ENCODE results near the gene ABCE1. TPM values are rescaled to one million over a fixed set of nuclear protein-coding genes. Genes with fewer than 3 reads are reported as not detected.

ABCE1 gene
- total RNA-seq, 1 experiment from 2014 or later, result 163 TPM

- intact Hi-C loops (cut with micrococcal nuclease; ENCODE audit: unreplicated experiment), result no loop called here
- H3K27me3 ChIP-seq (replicated peaks; ENCODE audit: insufficient read depth, low read depth, low read length, poor library complexity), result no peaks in the 10 kb centered on the region
- H3K9me3 ChIP-seq (ENCODE audit: low read depth, low read length, poor library complexity, severe bottlenecking), result peaks cover 7% of the 10 kb centered on the region
- no TSS peak for BruUV-seq (replicated peaks)
- CTCF ChIA-PET, result no interaction called here
- H3K4me1 ChIP-seq (ENCODE audit: insufficient read depth, low read length, poor library complexity, severe bottlenecking), result peaks cover 4% of the 10 kb centered on the region
- peaks cover 41% of the 10 kb centered on the region for H3K36me3 ChIP-seq (ENCODE audit: insufficient read depth, low read length, poor library complexity, severe bottlenecking)
- no peak overlapping the region for H3K4me3 ChIP-seq (ENCODE audit: low read depth, low read length, poor library complexity, severe bottlenecking)
- DNase-seq (ENCODE audit: low spot score), result no peak
- TF ChIP-seq EZH2 (IDR thresholded peaks at IDR 0.05; ENCODE audit: borderline replicate concordance, low read depth, low read length, poor library complexity, severe bottlenecking), result no peak
- TF ChIP-seq CTCF (conservative IDR thresholded peaks at IDR 0.05; ENCODE audit: low read depth, low read length), result no peak
- no peak overlapping the region for H3K27ac ChIP-seq (ENCODE audit: low read depth, low read length, poor library complexity, severe bottlenecking)
- POLR2A ChIA-PET (ENCODE audit: low non-redundant PET), result no interaction called here
Measured at GRCh38 chr4:145093638-145094037, 4.5 kb upstream of the ABCE1 start.

- no peaks in the 10 kb centered on the region for H3K27me3 ChIP-seq (replicated peaks; ENCODE audit: insufficient read depth, low read depth, low read length, poor library complexity)
- no peak for TF ChIP-seq EZH2 (IDR thresholded peaks at IDR 0.05; ENCODE audit: borderline replicate concordance, low read depth, low read length, poor library complexity, severe bottlenecking)
- no peak for TF ChIP-seq CTCF (conservative IDR thresholded peaks at IDR 0.05; ENCODE audit: low read depth, low read length)
- CTCF ChIA-PET, result no interaction called here
- POLR2A ChIA-PET (ENCODE audit: low non-redundant PET), result no interaction called here
- BruUV-seq (replicated peaks), result TSS peak; percentile 76
- peak overlapping the region; percentile 91 for H3K27ac ChIP-seq (ENCODE audit: low read depth, low read length, poor library complexity, severe bottlenecking)
- peak; percentile 4 for DNase-seq (ENCODE audit: low spot score)
- H3K36me3 ChIP-seq (ENCODE audit: insufficient read depth, low read length, poor library complexity, severe bottlenecking), result peaks cover 29% of the 10 kb centered on the region
- intact Hi-C loops (cut with micrococcal nuclease; ENCODE audit: unreplicated experiment), result no loop called here
- H3K9me3 ChIP-seq (ENCODE audit: low read depth, low read length, poor library complexity, severe bottlenecking), result peaks cover 7% of the 10 kb centered on the region
- peak overlapping the region; percentile 63 for H3K4me3 ChIP-seq (ENCODE audit: low read depth, low read length, poor library complexity, severe bottlenecking)
- peaks cover 24% of the 10 kb centered on the region for H3K4me1 ChIP-seq (ENCODE audit: insufficient read depth, low read length, poor library complexity, severe bottlenecking)
Measured at GRCh38 chr4:145097331-145097820, 735 bp upstream of the ABCE1 start.

GRCh38 chr4:145098675-145099037, 545 bp downstream of the ABCE1 start:
- POLR2A ChIA-PET (ENCODE audit: low non-redundant PET), result interaction anchor here (0.6 kb wide), 1 partner anchor 87 kb away, joined by 3 read pairs; no protein-coding TSS in a partner anchor
- Histone ChIP-seq H3K9me3 (ENCODE audit: low read depth, low read length, poor library complexity, severe bottlenecking) (peaks cover 2% of the 10 kb centered on the region), H3K4me1 (ENCODE audit: insufficient read depth, low read length, poor library complexity, severe bottlenecking) (peaks cover 24% of the 10 kb centered on the region), H3K36me3 (ENCODE audit: insufficient read depth, low read length, poor library complexity, severe bottlenecking) (peaks cover 18% of the 10 kb centered on the region), H3K27ac (ENCODE audit: low read depth, low read length, poor library complexity, severe bottlenecking) (peak overlapping the region; percentile 91), H3K4me3 (ENCODE audit: low read depth, low read length, poor library complexity, severe bottlenecking) (peak overlapping the region; percentile 63), H3K27me3 (replicated peaks; ENCODE audit: insufficient read depth, low read depth, low read length, poor library complexity) (no peaks in the 10 kb centered on the region)
- CTCF ChIA-PET, result no interaction called here
- no TSS peak for BruUV-seq (replicated peaks)
- DNase-seq (ENCODE audit: low spot score), result peak; percentile 43
- intact Hi-C loops (cut with micrococcal nuclease; ENCODE audit: unreplicated experiment), result no loop called here
- no peak for TF ChIP-seq CTCF (conservative IDR thresholded peaks at IDR 0.05; ENCODE audit: low read depth, low read length)
- TF ChIP-seq EZH2 (IDR thresholded peaks at IDR 0.05; ENCODE audit: borderline replicate concordance, low read depth, low read length, poor library complexity, severe bottlenecking), result no peak
